DND-41 (cell line): ENCODE data around the gene LCN6.

ENCODE experiments used
- ATAC-seq: fragments of 200-7000 bp; cut with Tn5 transposase; 3 replicates; pipeline ENCODE4 v1.9.1; 2021; ENCODE audit warnings: low read depth; ENCODE audit not compliant: insufficient read depth
- DNase-seq: peaks from one replicate; pipeline ENCODE4 v3.0.0-alpha.2; 2020
- H2AFZ ChIP-seq: 2 replicates; pipeline ENCODE4 v1.6.0; 2012; ENCODE audit warnings: low read depth, low read length
- H3K27ac ChIP-seq: 2 replicates; pipeline ENCODE4 v1.5.1; 2012; ENCODE audit warnings: low read length, inconsistent platforms
- H3K27me3 ChIP-seq: fragments of 200-600 bp; sonication (generic); 2 replicates; pipeline ENCODE4 v1.6.0; 2012; ENCODE audit warnings: low read length, mild to moderate bottlenecking, inconsistent platforms; ENCODE audit not compliant: insufficient read depth, poor library complexity
- H3K36me3 ChIP-seq: 2 replicates; pipeline ENCODE4 v1.5.1; 2012; ENCODE audit warnings: low read length, inconsistent platforms; ENCODE audit not compliant: insufficient read depth
- H3K4me1 ChIP-seq: 2 replicates; pipeline ENCODE4 v1.5.1; 2012; ENCODE audit warnings: mild to moderate bottlenecking, low read length; ENCODE audit not compliant: insufficient read depth
- H3K4me2 ChIP-seq: 2 replicates; pipeline ENCODE4 v1.6.0; 2012; ENCODE audit warnings: mild to moderate bottlenecking, moderate library complexity, low read length, inconsistent platforms; ENCODE audit not compliant: insufficient read depth
- H3K4me3 ChIP-seq, 2 experiments: fragments of 200-600 bp in 1 of 2; shearing (Covaris generic) in 1 of 2; 2 replicates each; pipeline ENCODE4 v1.5.1; 2012 to 2016; ENCODE audit warnings: inconsistent platforms in 2 of 2, low read length in 2 of 2, mild to moderate bottlenecking in 2 of 2, low read depth in 1 of 2, moderate library complexity in 1 of 2
- H3K79me2 ChIP-seq: 2 replicates; pipeline ENCODE4 v1.6.0; 2012; ENCODE audit warnings: low read length, inconsistent platforms; ENCODE audit not compliant: insufficient read depth
- H3K9ac ChIP-seq: 2 replicates; pipeline ENCODE4 v1.6.0; 2012; ENCODE audit warnings: low read depth, mild to moderate bottlenecking, inconsistent platforms, low read length, moderate library complexity
- H3K9me3 ChIP-seq: 2 replicates; pipeline ENCODE4 v1.5.1; 2012; ENCODE audit warnings: low read length, moderate library complexity, mild to moderate bottlenecking, inconsistent platforms; ENCODE audit not compliant: insufficient read depth, severe bottlenecking
- H4K20me1 ChIP-seq: 2 replicates; pipeline ENCODE4 v1.6.0; 2012; ENCODE audit warnings: low read length; ENCODE audit not compliant: insufficient read depth
- CTCF ChIP-seq: IDR thresholded peaks from 2 replicates; pipeline ENCODE4 v1.5.1; 2012; ENCODE audit warnings: borderline replicate concordance, low read length, moderate library complexity, mild to moderate bottlenecking; ENCODE audit not compliant: poor library complexity, severe bottlenecking; ENCODE audit errors: extremely low read depth
- EZH2 ChIP-seq: IDR thresholded peaks from 3 replicates; pipeline ENCODE4 v1.6.1; 2012; ENCODE audit warnings: borderline replicate concordance, low read depth, mild to moderate bottlenecking, moderate library complexity, low read length, inconsistent platforms; ENCODE audit not compliant: severe bottlenecking

The LCN6 gene

DNA sequence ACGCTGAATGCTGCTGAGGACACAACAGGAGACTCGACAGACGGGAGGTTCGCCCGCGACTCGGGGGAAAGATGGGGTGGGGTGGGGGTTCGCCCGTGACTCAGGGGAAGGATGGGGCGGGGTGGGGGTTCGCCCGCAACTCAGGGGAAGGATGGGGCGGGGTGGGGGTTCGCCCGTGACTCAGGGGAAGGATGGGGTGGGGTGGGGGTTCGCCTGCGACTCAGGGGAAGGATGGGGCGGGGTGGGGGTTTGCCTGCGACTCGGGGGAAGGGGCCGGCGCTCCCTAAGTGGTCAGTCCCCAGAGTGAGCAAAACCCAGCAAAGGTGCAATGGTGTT, 2.2 kb downstream of the LCN6 start:
- Histone ChIP-seq H3K27me3 (peaks cover 7% of the 10 kb centered on the region), H3K79me2 (no peaks in the 10 kb centered on the region), H3K4me2 (no peak overlapping the region), H2AFZ (no peak overlapping the region), H3K9me3 (no peaks in the 10 kb centered on the region), H3K9ac (no peak overlapping the region), H3K36me3 (no peaks in the 10 kb centered on the region), H3K4me3 (no peak overlapping the region), H3K4me1 (peaks cover 4% of the 10 kb centered on the region; the same call in 1 of the 2 replicates), H4K20me1 (no peaks in the 10 kb centered on the region; the same call in 1 of the 2 replicates), H3K27ac (no peak overlapping the region)
- TF ChIP-seq CTCF (no peak), EZH2 (no peak)
- no peak for DNase-seq
- no peak for ATAC-seq

GRCh38 chr9:136745389-136746154, 2.8 kb downstream of the LCN6 start:
- H3K4me2 ChIP-seq: no peak overlapping the region
- no peaks in the 10 kb centered on the region; the same call in 1 of the 2 replicates for H4K20me1 ChIP-seq
- peaks cover 4% of the 10 kb centered on the region; the same call in 1 of the 2 replicates for H3K4me1 ChIP-seq
- H3K9ac ChIP-seq: no peak overlapping the region
- no peaks in the 10 kb centered on the region for H3K36me3 ChIP-seq
- no peak overlapping the region for H3K4me3 ChIP-seq
- no peak overlapping the region for H3K27ac ChIP-seq
- H3K79me2 ChIP-seq: no peaks in the 10 kb centered on the region
- no peak overlapping the region for H2AFZ ChIP-seq
- no peak for TF ChIP-seq EZH2
- TF ChIP-seq CTCF: no peak
- no peak for DNase-seq
- ATAC-seq: no peak
- peaks cover 7% of the 10 kb centered on the region for H3K27me3 ChIP-seq
- no peaks in the 10 kb centered on the region for H3K9me3 ChIP-seq

DNA sequence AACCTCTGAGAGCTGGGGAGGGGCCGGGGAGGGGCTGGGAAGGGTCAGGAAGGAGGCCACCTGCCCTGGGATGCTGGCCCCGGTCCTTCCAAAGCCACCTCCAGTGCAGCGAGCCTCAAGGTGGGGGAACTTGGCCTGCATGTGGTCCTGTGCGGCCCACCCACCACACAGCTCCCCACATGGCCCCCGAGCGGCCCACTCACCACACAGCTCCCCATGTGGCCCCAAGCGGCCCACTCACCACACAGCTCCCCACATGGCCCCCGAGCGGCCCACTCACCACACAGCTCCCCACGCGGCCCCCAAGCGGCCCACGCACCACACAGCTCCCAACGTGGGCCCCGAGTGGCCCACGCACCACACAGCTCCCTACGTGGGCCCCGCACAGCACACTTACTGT, 3.6 kb downstream of the LCN6 start:
- peaks cover 4% of the 10 kb centered on the region; the same call in 1 of the 2 replicates for H3K4me1 ChIP-seq
- H3K9ac ChIP-seq: no peak overlapping the region
- no peak overlapping the region for H3K27ac ChIP-seq
- DNase-seq (no peak), ATAC-seq (no peak)
- H3K79me2 ChIP-seq: no peaks in the 10 kb centered on the region
- H3K36me3 ChIP-seq: no peaks in the 10 kb centered on the region
- TF ChIP-seq CTCF (no peak), EZH2 (no peak)
- H4K20me1 ChIP-seq: no peaks in the 10 kb centered on the region; the same call in 1 of the 2 replicates
- no peak overlapping the region for H3K4me2 ChIP-seq
- no peaks in the 10 kb centered on the region for H3K9me3 ChIP-seq
- no peak overlapping the region for H3K4me3 ChIP-seq
- peaks cover 7% of the 10 kb centered on the region for H3K27me3 ChIP-seq
- H2AFZ ChIP-seq: no peak overlapping the region
